ENCODE results near the gene PPARA.

GRCh38 chr22:46212195-46212594 lies 61.9 kb downstream of the PPARA start:
- no peak for TF ChIP-seq CTCF (conservative IDR thresholded peaks at IDR 0.05; ENCODE audit: low read length)
- no peak for TF ChIP-seq EZH2phosphoT487 (IDR thresholded peaks at IDR 0.05; ENCODE audit: borderline replicate concordance, low read depth, low read length)
